ENCODE results near the gene LRRC8B.

The LRRC8B gene

GRCh38 chr1:89637496-89637895, 112.9 kb downstream of the LRRC8B start:
- no peak for DNase-seq

- no peak for DNase-seq
Measured at GRCh38 chr1:89640440-89640839, 115.8 kb downstream of the LRRC8B start.

- DNase-seq: no peak
Measured at GRCh38 chr1:89641781-89642180, 117.2 kb downstream of the LRRC8B start.

- DNase-seq: no peak
Measured at GRCh38 chr1:89643577-89643976, 118.9 kb downstream of the LRRC8B start.

GRCh38 chr1:89644119-89644814, 119.6 kb downstream of the LRRC8B start:
- DNase-seq: no peak

- no peak for DNase-seq
Measured at GRCh38 chr1:89646259-89646658, 121.6 kb downstream of the LRRC8B start.

Data from NCI-H1417 treated with DMSO at 0.1 percent for 48 hours (cell line).